Right atrium auricular region (tissue), 2 donors: ENCODE measurements around the gene IKBKE. TPM values are rescaled to one million over a fixed set of nuclear protein-coding genes. Genes with fewer than 3 reads are reported as not detected.

ENCODE experiments used
- DNase-seq: peaks from one replicate; pipeline ENCODE4 v3.0.0-alpha.2; 2019; ENCODE audit warnings: low spot score
- H3K27ac ChIP-seq, 2 donors: fragments of 200-600 bp; sonication (generic); 1 replicate in 1 of 2; 2 replicates in 1 of 2; pipeline ENCODE4 v1.5.1; 2016 to 2019
- H3K27me3 ChIP-seq, 2 donors: fragments of 200-600 bp; sonication (generic); one replicate each; pipeline versions ENCODE4 v1.5.1 to v1.6.0; 2017 to 2019
- H3K36me3 ChIP-seq: fragments of 200-600 bp; sonication (generic); one replicate; pipeline ENCODE4 v1.5.1; 2016
- H3K4me1 ChIP-seq, 2 donors: fragments of 200-600 bp; sonication (generic); one replicate each; pipeline versions ENCODE4 v1.5.1 to v1.6.0; 2017 to 2019
- H3K4me3 ChIP-seq, 2 donors: fragments of 200-600 bp; sonication (generic); 1 replicate in 1 of 2; 2 replicates in 1 of 2; pipeline ENCODE4 v1.5.1; 2017 to 2019; ENCODE audit warnings: mild to moderate bottlenecking in 1 of 2, moderate library complexity in 1 of 2
- H3K9me3 ChIP-seq, 2 donors: fragments of 200-600 bp; sonication (generic); one replicate each; pipeline ENCODE4 v1.5.1; 2019
- CTCF ChIP-seq, 2 donors: fragments of 200-600 bp; sonication (generic); IDR thresholded peaks; one replicate each; pipeline ENCODE4 v1.5.1; 2019; ENCODE audit warnings: antibody characterized with exemption in 2 of 2
- total RNA-seq, 2 donors: library from RNA; depleted of rRNA; stranded (reverse); fragments of >200 nt; gene quantifications; one replicate each; pipeline ENCODE4 v1.1.0, GENCODE V29; 2016

Gene IKBKE
- total RNA-seq, 2 donors from 2014 or later = 1.3 to 3.2 TPM

GRCh38 chr1:206430031-206430983 lies 40.0 kb upstream of the IKBKE start:
- Histone ChIP-seq H3K27me3 (no peaks in the 10 kb centered on the region), H3K4me3 (no peak overlapping the region), H3K9me3 (no peaks in the 10 kb centered on the region), H3K27ac (peak overlapping the region in 1 of 2 donors; percentile 38), H3K4me1 (peaks cover 0 to 19% of the 10 kb centered on the region in 2 donors), H3K36me3 (peaks cover 14% of the 10 kb centered on the region)
- TF ChIP-seq CTCF (IDR thresholded peaks at IDR 0.05) = peak in 1 of 2 donors; percentile 36
- no peak for DNase-seq

DNA sequence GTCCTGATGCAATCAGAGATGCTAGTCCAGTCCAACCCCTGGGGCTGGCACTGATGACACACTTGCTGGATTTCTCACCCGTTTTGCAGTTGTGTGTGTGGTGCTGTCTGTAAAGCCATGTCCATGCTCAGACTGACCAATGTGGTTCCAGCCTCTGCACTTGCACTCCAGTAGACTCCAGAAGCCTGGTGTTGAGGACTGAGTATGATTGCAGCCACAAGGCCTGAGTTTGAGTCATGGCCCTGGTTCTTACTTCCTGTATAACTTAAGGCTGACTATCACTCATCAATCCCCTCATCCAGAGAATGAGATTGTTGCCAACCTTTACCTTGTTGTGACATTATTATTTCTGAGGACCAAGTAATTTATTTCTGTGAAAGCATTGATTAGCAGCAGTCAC lies 34.8 kb upstream of the IKBKE start:
- Histone ChIP-seq H3K36me3 (peaks cover 32% of the 10 kb centered on the region), H3K4me1 (peaks cover 0 to 4% of the 10 kb centered on the region in 2 donors), H3K27me3 (no peaks in the 10 kb centered on the region), H3K4me3 (no peak overlapping the region), H3K27ac (no peak overlapping the region), H3K9me3 (no peaks in the 10 kb centered on the region)
- no peak for DNase-seq
- no peak for TF ChIP-seq CTCF (IDR thresholded peaks at IDR 0.05)

GRCh38 chr1:206438554-206438953 lies 31.7 kb upstream of the IKBKE start:
- Histone ChIP-seq H3K4me1 (no peaks in the 10 kb centered on the region), H3K27me3 (no peaks in the 10 kb centered on the region), H3K27ac (no peak overlapping the region), H3K9me3 (no peaks in the 10 kb centered on the region), H3K4me3 (no peak overlapping the region), H3K36me3 (peaks cover 37% of the 10 kb centered on the region)
- DNase-seq = no peak
- no peak for TF ChIP-seq CTCF (IDR thresholded peaks at IDR 0.05)

DNA sequence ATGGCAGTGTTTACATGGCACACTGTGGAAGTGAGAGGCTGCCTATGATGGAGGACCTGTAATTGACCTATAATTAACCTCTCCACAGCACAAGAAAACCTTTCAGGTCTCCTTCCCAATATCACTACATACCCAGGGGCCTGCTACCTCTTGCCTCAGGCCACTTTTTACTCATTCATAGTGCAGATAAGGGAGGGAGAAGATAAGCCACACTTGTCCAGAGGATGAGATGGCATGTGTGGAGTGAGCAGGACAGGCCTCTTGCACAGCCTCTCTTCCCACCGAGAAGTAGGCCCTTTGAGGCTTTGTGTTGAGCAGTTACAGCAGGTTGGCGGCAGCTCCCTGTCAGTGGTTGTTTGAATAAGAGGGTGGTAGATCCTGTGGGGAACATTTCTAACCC lies 31.1 kb upstream of the IKBKE start:
- no peaks in the 10 kb centered on the region for H3K9me3 ChIP-seq
- peaks cover 0 to 1% of the 10 kb centered on the region in 2 donors for H3K4me1 ChIP-seq
- no peak for DNase-seq
- no peaks in the 10 kb centered on the region for H3K27me3 ChIP-seq
- H3K36me3 ChIP-seq = peaks cover 42% of the 10 kb centered on the region
- no peak overlapping the region for H3K27ac ChIP-seq
- no peak for TF ChIP-seq CTCF (IDR thresholded peaks at IDR 0.05)
- H3K4me3 ChIP-seq = no peak overlapping the region

DNA sequence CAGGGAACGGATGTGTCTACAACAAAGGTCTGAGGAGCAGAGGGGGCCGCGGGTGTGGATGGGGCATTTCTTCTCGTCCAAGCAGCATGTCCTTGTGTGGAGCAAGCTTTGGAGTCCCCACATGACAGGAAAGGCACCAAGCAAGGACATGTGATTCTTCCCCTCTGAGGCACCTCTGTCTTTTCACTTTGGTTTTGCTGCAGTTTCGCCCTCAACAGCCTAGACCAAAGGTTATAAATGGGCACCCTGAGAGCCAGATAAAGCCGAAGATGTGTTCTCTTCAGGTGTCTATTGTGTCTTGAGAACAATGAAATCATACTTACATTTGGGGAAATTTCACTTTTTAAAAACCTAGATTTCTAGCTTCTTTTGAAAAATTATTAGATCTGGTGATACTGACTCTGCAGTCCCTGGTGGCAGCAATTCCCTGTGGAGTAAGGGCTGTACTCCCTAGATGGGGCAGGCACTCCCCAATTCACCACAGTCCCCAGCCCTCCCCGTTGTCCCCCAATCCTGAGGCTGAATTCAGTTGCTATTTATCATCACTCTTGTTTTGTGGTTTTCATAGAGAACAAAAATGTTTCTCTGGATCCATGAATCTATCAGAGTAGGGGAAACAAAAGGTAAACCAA lies 28.8 kb upstream of the IKBKE start:
- Histone ChIP-seq H3K9me3 (no peaks in the 10 kb centered on the region), H3K27ac (no peak overlapping the region), H3K36me3 (peaks cover 53% of the 10 kb centered on the region), H3K27me3 (no peaks in the 10 kb centered on the region), H3K4me3 (no peak overlapping the region), H3K4me1 (peaks cover 0 to 22% of the 10 kb centered on the region in 2 donors)
- DNase-seq = no peak
- no peak for TF ChIP-seq CTCF (IDR thresholded peaks at IDR 0.05)
